Progenitor cell of endocrine pancreas (in vitro differentiated cells): ENCODE results near the gene ASB18. TPM values are rescaled to one million over a fixed set of nuclear protein-coding genes. Genes with fewer than 3 reads are reported as not detected.

Experiments used
- DNase-seq: peaks from one replicate; pipeline ENCODE4 v3.0.0; 2021; ENCODE audit warnings: low spot score; ENCODE audit not compliant: unreplicated experiment
- H3K27ac Mint-ChIP-seq: 2 replicates; pipeline ENCODE4 v1.8.0; 2021; ENCODE audit warnings: mild to moderate bottlenecking, moderate library complexity, mixed read lengths
- H3K27me3 Mint-ChIP-seq: 2 replicates; pipeline ENCODE4 v1.8.0; 2021; ENCODE audit warnings: mixed read lengths
- H3K36me3 Mint-ChIP-seq: 2 replicates; pipeline ENCODE4 v1.8.0; 2022; ENCODE audit warnings: mixed read lengths; ENCODE audit not compliant: insufficient read depth
- H3K4me1 Mint-ChIP-seq: 2 replicates; pipeline ENCODE4 v1.8.0; 2021; ENCODE audit warnings: low read depth, mixed read lengths
- H3K4me3 Mint-ChIP-seq: 2 replicates; pipeline ENCODE4 v1.8.0; 2021; ENCODE audit warnings: low read depth, mild to moderate bottlenecking, moderate library complexity, mixed read lengths
- H3K9me3 Mint-ChIP-seq: 2 replicates; pipeline ENCODE4 v1.8.0; 2021; ENCODE audit warnings: low read depth, mixed read lengths
- total RNA-seq: library from RNA; stranded (reverse); gene quantifications from 2 replicates; pipeline ENCODE4 v1.2.1, GENCODE V29; 2021
- TF ChIP-seq, protein P1 (sequence below): fragments of 200-600 bp; sonication (generic); IDR thresholded peaks from one replicate; pipeline ENCODE4 v1.5.0; 2021; ENCODE audit warnings: antibody characterized with exemption, mild to moderate bottlenecking; ENCODE audit not compliant: unreplicated experiment

Gene ASB18
- total RNA-seq, 1 donor from 2014 or later: not detected

DNA sequence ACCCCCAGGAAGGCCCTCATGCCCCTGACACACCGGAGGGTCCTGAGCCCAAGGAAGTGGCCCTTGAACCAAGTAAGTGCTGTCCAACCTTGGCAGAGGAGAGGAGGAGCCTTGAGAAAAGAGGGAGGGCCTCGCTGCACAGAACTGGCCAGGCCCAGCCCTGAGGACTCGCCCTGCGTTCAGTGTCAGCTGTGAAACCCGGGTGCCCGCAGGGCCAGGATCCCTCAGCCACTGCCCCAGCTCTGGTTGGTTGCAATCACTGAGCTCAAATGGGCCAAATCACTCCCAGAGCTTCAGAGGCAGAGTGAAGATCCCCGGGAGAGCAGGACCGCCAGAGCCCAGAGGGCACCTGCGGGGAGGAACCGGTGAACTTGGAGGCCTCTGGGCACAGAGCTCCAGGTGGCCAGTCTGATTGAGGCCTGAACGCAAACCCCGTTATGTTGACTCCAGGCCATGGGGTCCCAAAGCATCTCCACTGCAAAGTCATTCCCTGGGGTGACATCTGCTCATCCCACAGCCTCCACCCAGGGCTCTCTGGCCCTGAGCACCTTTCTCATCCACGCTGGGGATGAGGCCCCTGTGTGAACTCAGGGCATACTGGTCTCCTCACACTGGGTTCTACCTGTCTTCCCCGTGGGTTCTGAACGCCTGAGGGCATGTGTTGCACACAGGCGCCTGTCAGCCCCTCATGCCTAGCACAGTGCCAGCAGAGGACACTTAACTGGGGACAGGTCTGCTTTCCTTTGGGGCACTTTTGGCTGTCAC is 107.9 kb downstream of the ASB18 start:
- H3K9me3 Mint-ChIP-seq: peaks cover 8% of the 10 kb centered on the region
- H3K27me3 Mint-ChIP-seq: peaks cover 64% of the 10 kb centered on the region
- no peak overlapping the region for H3K4me3 Mint-ChIP-seq
- H3K27ac Mint-ChIP-seq: no peak overlapping the region
- DNase-seq: no peak
- TF ChIP-seq, protein P1, sequence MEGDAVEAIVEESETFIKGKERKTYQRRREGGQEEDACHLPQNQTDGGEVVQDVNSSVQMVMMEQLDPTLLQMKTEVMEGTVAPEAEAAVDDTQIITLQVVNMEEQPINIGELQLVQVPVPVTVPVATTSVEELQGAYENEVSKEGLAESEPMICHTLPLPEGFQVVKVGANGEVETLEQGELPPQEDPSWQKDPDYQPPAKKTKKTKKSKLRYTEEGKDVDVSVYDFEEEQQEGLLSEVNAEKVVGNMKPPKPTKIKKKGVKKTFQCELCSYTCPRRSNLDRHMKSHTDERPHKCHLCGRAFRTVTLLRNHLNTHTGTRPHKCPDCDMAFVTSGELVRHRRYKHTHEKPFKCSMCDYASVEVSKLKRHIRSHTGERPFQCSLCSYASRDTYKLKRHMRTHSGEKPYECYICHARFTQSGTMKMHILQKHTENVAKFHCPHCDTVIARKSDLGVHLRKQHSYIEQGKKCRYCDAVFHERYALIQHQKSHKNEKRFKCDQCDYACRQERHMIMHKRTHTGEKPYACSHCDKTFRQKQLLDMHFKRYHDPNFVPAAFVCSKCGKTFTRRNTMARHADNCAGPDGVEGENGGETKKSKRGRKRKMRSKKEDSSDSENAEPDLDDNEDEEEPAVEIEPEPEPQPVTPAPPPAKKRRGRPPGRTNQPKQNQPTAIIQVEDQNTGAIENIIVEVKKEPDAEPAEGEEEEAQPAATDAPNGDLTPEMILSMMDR: no peak
- peaks cover 2% of the 10 kb centered on the region for H3K4me1 Mint-ChIP-seq
- H3K36me3 Mint-ChIP-seq: no peaks in the 10 kb centered on the region

DNA sequence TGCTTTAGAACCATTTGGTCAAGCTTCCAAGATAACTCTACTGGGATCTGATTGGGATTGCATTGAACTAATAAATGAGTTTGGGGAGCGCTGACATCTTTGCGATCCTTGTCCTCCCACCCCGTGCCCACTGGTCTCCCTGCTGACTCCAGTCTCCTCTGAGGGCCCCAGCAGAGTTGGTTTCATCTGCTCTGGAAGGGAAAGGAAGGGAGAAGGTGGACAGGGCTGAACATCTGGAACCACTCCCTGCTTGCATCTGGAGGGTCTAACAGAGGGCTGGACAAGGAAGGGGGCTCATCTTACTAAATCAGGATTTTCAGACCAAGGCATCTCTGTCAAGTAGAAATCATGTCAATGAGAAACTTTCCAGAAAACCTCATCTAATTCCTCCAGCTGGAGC is 108.8 kb downstream of the ASB18 start:
- TF ChIP-seq, protein P1: no peak
- Mint-ChIP-seq H3K4me3 (no peak overlapping the region), H3K4me1 (peaks cover 2% of the 10 kb centered on the region), H3K27ac (no peak overlapping the region), H3K9me3 (peaks cover 8% of the 10 kb centered on the region), H3K27me3 (peaks cover 57% of the 10 kb centered on the region), H3K36me3 (no peaks in the 10 kb centered on the region)
- no peak for DNase-seq

DNA sequence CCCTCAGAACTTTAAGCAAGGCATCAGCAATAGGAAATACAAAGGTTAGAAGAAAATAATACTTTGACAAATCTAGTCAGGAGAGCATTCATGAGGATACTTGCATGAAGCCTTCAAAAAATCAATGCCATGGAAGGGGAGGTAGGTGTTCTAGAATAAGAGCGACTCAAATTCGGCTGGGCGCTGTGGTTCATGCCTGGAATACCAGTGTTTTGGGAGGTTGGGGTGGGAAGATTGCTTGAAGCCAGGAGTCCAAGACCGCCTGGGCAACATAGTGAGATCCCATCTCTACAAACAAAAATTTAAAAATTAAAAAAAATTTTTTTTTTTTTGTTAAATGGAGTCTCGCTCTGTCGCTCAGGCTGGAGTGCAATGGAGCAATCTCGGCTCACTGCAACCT is 117.8 kb downstream of the ASB18 start:
- H3K4me1 Mint-ChIP-seq: no peaks in the 10 kb centered on the region
- H3K4me3 Mint-ChIP-seq: no peak overlapping the region
- no peak for DNase-seq
- peaks cover 1% of the 10 kb centered on the region for H3K36me3 Mint-ChIP-seq
- H3K9me3 Mint-ChIP-seq: peaks cover 4% of the 10 kb centered on the region
- no peak overlapping the region for H3K27ac Mint-ChIP-seq
- peaks cover 34% of the 10 kb centered on the region for H3K27me3 Mint-ChIP-seq
- TF ChIP-seq, protein P1: no peak

DNA sequence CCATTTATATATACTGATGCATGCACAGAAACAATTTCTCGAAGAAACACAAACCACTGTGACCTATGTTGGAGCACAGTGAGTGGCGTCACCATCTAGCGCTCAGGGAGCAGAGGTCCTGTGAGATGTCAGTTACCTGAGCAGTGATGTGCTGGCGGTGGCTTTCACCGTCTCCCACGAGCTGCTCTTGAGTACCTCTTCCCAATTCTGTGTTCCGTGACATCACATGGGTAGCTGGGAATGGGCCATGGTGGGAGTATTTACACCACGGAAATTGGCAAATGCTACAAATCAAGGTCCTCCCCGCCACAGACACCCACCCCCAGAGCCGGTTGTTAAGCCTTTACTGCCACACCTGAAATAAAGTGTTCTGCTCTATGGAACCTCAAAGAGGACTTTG is 120.4 kb downstream of the ASB18 start:
- peaks cover 36% of the 10 kb centered on the region for H3K27me3 Mint-ChIP-seq
- no peak overlapping the region for H3K27ac Mint-ChIP-seq

More for the DNA sequence above, 120.4 kb downstream of the ASB18 start:
- Mint-ChIP-seq H3K9me3 (no peaks in the 10 kb centered on the region), H3K4me3 (no peak overlapping the region), H3K4me1 (no peaks in the 10 kb centered on the region), H3K36me3 (no peaks in the 10 kb centered on the region)
- TF ChIP-seq, protein P1: no peak
- DNase-seq: no peak

Other genes starting within 250 kb of the ASB18 start
- gene GBX2, start 96.0 kb downstream of the ASB18 start, total RNA-seq: 0.24 TPM in 1 of 2 replicates, not detected in the other